Activated CD4-positive, alpha-beta T cell treated with anti-CD3 and anti-CD28 coated beads, Interleukin-2, amount 50 U/mL, for 24 hours (primary cell): Measurements from ENCODE around the gene ACOXL.

Experiments
- DNase-seq, 2 donors: peaks; one replicate each; pipeline ENCODE4 v3.0.0-alpha.2; 2020; ENCODE audit warnings: low read depth in 1 of 2, low spot score in 1 of 2

ACOXL gene

GRCh38 chr2:110904779-110905148, 172.4 kb downstream of the ACOXL start:
- DNase-seq: no peak

GRCh38 chr2:110905217-110905616, 172.8 kb downstream of the ACOXL start:
- no peak for DNase-seq

- DNase-seq: no peak
Observed at GRCh38 chr2:110906613-110907298, 174.4 kb downstream of the ACOXL start.

- no peak for DNase-seq
Observed at GRCh38 chr2:110909501-110909900, 177.1 kb downstream of the ACOXL start.

GRCh38 chr2:110910423-110910822, 178.1 kb downstream of the ACOXL start:
- no peak for DNase-seq

GRCh38 chr2:110919738-110920137, 187.4 kb downstream of the ACOXL start:
- DNase-seq: no peak

- no peak for DNase-seq
Observed at GRCh38 chr2:110925479-110925878, 193.1 kb downstream of the ACOXL start.

- DNase-seq: no peak
Observed at GRCh38 chr2:110927526-110927925, 195.2 kb downstream of the ACOXL start.

- DNase-seq: no peak
Observed at GRCh38 chr2:110929528-110929927, 197.2 kb downstream of the ACOXL start.

- DNase-seq: no peak
Observed at GRCh38 chr2:110931648-110932047, 199.3 kb downstream of the ACOXL start.

- DNase-seq: no peak
Observed at GRCh38 chr2:110933420-110933819, 201.0 kb downstream of the ACOXL start.

GRCh38 chr2:110934948-110935347, 202.6 kb downstream of the ACOXL start:
- no peak for DNase-seq

GRCh38 chr2:110940376-110940910, 208.1 kb downstream of the ACOXL start:
- DNase-seq: no peak

GRCh38 chr2:110941226-110941625, 208.9 kb downstream of the ACOXL start:
- no peak for DNase-seq

- no peak for DNase-seq
Observed at GRCh38 chr2:110943070-110943634, 210.8 kb downstream of the ACOXL start.

- no peak for DNase-seq
Observed at GRCh38 chr2:110946902-110947301, 214.5 kb downstream of the ACOXL start.

- DNase-seq: no peak
Observed at GRCh38 chr2:110948027-110948674, 215.8 kb downstream of the ACOXL start.

- no peak for DNase-seq
Observed at GRCh38 chr2:110950281-110950680, 217.9 kb downstream of the ACOXL start.

- no peak for DNase-seq
Observed at GRCh38 chr2:110955045-110955444, 222.7 kb downstream of the ACOXL start.

- DNase-seq: no peak
Observed at GRCh38 chr2:110955556-110955955, 223.2 kb downstream of the ACOXL start.

GRCh38 chr2:110957293-110957692, 224.9 kb downstream of the ACOXL start:
- DNase-seq: no peak

- no peak for DNase-seq
Observed at GRCh38 chr2:110958346-110959119, 226.2 kb downstream of the ACOXL start.
